ENCODE data around the gene TMEM208.
A peak's percentile ranks its signal among the peaks of the same experiment; 100 is the strongest.

DNA sequence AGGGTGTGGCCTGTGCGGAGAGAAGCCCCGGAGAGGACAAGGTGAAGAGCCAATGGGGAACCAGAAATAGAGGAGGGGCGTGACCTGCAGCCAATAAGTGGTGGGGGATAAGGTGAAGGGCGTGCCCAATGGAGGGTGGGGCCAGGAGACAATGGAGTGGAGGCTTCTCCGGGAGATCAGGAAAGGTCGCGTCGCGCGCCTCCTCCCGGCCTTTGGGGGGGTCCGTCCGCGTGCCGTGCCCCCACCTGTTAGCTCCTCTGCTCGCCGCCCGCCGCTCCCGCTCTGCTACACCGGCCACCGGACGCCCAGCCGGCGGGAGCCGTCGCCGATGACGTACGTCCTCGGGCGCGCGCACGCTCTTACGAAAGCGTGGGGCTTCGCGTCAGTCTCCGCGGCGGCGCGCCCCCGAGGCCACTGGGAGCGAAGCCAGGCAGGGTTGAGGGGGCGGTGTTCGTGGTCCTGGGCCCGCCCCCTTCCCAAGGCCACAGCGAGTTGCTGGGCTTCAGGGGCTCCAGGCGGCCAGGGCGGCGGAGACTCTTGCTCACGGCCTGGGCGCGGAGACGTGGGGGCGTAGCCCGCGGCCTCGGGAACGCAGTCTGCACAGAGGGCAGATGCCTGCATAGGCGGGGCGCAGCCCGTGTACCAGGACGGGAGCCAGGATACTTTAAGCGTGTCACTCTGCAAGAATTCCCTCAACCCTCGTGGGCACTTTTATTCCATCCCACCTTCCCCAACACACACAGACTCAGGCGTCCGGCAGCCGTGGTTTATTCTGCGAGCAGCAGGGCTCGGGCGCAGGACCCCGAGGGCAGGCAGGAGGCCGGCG is 43.1 kb upstream of the TMEM208 start, which contains the start of gene MATCAP1:
- TF ChIP-seq, protein P1, sequence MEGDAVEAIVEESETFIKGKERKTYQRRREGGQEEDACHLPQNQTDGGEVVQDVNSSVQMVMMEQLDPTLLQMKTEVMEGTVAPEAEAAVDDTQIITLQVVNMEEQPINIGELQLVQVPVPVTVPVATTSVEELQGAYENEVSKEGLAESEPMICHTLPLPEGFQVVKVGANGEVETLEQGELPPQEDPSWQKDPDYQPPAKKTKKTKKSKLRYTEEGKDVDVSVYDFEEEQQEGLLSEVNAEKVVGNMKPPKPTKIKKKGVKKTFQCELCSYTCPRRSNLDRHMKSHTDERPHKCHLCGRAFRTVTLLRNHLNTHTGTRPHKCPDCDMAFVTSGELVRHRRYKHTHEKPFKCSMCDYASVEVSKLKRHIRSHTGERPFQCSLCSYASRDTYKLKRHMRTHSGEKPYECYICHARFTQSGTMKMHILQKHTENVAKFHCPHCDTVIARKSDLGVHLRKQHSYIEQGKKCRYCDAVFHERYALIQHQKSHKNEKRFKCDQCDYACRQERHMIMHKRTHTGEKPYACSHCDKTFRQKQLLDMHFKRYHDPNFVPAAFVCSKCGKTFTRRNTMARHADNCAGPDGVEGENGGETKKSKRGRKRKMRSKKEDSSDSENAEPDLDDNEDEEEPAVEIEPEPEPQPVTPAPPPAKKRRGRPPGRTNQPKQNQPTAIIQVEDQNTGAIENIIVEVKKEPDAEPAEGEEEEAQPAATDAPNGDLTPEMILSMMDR (IDR thresholded peaks at IDR 0.05), result peak in 2 of 6 experiments; percentile 10 to 12
- TF ChIP-seq POLR2A (IDR thresholded peaks at IDR 0.05), result peak; percentile 47 to 63

Measured in Peyer's patch (tissue), 4 donors.